GM21825 (cell line): ENCODE measurements around the gene OLFML3.
A peak's percentile ranks its signal among the peaks of the same experiment; 100 is the strongest.

Source experiments
- ATAC-seq: cut with Tn5 transposase; IDR thresholded peaks from one replicate; pipeline ENCODE4 v1.9.1; 2021; ENCODE audit warnings: mild to moderate bottlenecking, moderate library complexity; ENCODE audit not compliant: unreplicated experiment

OLFML3 gene, protein sequence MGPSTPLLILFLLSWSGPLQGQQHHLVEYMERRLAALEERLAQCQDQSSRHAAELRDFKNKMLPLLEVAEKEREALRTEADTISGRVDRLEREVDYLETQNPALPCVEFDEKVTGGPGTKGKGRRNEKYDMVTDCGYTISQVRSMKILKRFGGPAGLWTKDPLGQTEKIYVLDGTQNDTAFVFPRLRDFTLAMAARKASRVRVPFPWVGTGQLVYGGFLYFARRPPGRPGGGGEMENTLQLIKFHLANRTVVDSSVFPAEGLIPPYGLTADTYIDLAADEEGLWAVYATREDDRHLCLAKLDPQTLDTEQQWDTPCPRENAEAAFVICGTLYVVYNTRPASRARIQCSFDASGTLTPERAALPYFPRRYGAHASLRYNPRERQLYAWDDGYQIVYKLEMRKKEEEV

DNA sequence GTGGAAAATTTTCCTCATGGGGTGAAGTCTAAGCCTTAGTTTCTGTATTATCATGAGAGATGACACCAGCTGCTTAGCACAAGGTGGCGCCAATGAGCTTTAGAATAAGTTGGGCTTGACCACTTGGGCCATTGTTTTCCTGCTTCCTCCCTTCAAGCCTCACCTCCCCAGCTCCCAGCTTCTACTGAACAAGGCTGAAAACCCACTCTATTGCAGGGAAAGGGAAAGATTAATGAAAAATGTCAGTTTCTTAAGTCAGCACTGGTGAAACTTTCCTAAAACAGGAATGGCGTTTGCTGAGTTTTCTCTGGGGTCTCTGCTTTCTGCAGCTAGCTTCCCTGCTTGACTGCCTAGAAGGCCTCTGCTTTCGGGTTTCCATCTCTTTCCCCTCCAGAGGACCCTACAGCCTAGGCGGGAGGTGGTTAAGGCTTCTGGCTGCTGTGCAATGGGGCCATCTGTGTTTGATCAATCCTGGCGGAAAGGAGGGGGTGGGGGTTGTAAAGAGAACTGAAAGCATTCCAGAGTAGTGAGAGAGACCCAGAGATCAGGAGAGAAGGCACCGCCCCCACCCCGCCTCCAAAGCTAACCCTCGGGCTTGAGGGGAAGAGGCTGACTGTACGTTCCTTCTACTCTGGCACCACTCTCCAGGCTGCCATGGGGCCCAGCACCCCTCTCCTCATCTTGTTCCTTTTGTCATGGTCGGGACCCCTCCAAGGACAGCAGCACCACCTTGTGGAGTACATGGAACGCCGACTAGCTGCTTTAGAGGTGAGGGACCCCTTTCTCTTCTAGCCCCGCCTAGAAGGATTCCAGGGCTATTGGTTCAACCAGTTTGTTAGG, at the start of gene OLFML3:
OLFML3 (plus strand) TSS at position 612 of the 840 bp plus-strand sequence; CDS start at position 655, 43 bp downstream.
- no peak for ATAC-seq

DNA sequence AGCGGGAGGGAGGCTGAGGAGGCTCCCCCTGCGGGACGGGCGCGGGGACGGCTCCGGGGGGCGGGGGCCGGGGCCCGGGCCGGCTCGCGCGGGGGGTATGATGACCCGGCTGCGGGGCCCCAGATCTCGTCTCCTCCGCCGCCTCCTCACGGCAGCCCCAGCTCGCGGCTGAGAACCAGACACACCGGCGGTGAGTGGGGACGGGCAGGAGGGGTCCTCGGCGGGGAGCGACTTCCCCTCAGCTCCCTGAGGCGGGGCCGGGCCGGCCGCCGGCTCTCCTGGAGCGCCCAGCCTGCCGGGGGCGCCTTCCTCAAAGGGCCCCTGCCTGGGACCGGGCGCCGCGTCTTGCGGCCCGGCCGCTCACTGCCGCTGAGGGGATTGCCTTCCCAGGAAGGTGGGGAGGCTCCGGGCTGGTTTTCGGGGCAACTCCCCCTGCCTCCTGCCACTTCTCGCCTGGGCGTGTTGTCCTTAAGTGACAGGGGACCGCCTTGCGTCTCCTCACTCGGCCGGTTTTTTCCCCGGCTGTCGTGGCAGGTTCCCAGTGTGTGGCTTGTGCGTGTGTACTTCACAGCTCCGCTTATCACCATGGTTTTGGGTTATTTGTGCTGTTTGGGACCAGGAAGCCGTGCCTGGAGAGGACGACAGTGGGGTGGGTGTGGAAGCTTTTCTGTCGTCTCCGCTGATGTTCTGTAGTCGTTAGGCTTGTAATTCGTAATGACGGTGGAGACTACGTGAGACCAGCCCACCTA, 49.4 kb upstream of the OLFML3 start:
- peak; percentile 32 for ATAC-seq

DNA sequence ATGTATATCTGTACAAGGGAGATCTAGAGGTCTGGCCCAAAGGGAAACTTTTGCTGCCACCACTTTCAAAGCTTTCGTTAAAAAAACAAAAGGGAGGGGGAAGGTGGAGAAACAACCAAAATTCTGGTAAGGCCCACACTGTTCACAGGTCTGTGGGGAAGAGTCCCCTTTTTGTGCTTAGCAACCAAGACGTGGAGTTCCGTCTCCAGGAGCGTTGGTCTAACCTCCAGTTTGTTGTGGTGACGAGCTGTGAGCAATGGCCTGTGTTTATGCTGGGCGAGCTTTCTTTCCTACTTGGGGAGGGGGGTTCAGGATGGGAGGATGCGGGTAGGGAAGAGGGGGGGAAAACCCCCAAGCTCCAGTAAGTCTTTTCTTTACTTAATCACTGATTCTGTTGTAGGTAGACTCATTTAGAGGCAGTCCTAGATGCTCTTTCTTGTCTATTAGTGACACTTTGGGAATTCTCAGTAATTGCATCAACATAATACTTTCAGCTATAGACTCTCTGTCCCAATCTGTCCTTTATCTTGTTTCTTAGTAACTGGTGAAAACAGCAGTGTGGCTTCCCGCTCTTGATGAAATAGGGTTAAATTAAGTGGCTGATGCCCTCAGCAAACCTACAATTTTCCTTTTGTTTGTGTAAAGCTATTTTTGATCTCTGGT, 48.6 kb upstream of the OLFML3 start:
- ATAC-seq: peak; percentile 32

DNA sequence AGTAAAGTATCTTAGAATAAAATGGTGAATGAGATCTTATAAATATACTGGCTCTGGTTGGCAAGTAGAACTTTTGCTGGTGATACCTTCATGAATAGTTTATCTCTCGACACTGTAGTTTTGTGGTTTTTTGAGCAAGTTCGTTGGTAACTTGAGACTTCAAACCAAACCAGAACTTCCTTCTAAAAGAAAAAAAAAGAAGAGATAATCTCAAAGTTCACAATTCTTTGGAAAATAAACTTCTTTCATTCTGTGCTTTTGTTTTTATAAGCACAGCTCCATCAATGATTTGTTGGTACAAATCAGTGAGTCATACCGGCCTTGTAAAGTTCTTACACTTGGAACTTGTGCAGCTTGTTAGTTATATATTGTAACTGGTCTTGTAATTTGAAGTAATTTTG, 47.8 kb upstream of the OLFML3 start:
- ATAC-seq: no peak

DNA sequence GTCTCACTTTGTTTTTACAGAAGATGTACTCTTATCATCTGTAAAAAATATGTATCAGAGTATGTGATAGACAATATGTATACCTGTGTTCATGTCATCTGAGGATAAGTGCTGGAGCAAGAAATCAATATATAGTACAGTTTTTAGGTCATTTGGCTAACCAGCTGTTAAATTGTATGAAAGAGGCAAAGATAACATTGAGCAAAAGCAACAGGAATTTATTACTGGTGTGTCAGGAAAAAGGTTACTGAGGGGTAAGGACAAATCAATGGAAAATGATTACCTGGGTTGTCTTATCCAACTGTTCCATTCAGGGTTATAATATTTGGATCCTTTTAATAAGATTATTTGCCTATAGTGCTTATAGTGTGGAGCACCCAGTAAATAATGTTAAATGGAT, 45.3 kb upstream of the OLFML3 start:
- ATAC-seq: no peak

DNA sequence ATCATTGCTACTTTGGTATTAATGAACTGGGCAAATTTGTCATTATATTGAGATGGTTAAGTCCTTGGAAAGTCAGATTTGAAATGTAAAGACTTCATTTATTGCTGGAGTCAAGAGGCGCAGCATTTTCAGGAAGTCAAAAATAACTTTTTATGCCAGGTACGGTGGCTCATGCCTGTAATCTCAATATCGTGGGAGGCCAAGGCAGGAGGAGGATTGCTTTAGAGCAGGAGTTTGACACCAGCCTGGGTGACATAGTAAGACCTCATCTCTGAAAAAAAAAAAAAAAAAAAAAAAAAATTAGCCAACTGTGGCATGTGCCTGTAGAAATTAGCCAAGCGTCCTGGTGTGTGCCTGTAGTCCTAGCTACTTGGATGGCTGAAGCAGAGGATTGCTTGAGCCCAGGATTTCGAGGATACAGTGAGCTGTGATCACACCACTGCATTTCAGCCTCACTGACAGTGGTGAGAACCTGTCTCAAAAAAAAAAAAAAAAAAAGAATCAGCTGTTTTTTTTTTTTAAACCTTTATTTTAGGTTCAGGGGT, 44.7 kb upstream of the OLFML3 start:
- no peak for ATAC-seq

DNA sequence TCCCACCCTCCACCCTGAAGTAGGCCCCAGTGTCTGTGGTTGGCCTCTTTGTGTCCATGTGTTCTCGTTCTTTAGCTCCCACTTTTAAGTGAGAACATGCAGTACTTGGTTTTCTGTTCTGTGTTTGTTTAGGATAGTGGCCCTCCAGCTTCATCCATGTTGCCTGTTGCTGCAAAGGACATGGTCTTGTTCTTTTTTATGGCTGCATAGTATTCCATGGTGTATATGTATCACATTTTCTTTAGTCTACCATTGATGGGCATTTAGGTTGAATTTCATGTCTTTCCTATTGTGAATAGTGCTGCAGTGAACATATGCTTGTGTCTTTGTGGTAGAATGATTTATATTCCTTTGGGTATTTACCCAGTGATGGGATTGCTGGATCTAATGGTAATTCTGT, 44.1 kb upstream of the OLFML3 start:
- ATAC-seq: no peak

DNA sequence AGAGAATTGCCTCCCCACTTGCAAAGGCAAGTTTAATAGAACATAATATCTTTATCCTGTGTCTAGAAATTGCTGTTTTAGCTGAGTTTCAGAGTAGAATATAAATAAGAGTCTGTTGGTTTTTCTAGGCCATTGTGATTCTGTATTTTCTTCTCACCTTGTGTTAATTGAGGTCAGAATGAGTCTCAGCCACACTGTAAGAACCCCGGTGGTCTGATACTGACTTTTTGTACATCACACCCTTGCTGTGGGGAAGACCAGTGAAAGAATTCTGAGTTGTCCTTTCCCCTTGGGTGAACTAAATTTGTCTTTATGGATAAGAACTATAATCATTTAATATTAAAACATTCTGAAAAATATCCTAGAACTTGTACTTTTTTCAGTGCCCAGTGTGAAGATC, 43.3 kb upstream of the OLFML3 start:
- ATAC-seq: no peak

DNA sequence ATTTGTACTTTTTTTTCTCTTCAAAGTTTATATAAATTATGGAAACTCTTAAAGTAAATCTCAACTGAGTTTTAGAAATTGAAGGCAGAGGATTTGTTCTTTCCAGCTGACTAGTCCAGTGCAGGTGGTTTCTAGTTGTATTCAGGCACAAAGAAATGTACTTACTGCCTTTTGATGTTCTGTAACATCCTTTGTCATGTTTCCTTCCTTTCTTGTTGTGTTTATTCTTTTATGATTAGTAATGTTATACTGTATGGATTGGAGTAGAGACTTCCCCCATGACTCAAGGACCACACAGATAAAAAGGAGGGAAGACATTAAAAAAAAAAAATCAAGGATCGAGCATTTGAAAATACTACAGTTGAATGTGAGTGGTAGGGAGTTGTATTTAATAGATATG, 42.1 kb upstream of the OLFML3 start:
- ATAC-seq: no peak

DNA sequence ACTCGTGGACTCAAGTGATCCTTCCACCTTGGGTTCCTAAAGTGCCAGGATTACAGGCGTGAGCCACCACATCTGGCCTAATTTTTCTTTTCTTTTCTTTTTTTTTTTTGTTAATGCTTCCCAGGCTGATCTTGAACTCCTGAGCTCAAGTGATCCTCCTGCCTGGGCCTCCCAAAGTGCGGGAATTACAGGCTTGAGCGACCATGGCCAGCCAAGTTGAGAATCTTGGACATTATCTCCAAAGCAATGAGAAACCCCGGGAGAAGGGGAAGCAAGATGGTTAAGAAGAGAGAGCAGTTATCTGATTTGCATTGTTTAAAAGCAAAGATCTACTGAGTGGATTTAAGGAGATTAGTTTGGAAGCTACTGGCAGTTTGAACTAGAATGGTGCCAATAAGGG, 41.1 kb upstream of the OLFML3 start:
- ATAC-seq: no peak

DNA sequence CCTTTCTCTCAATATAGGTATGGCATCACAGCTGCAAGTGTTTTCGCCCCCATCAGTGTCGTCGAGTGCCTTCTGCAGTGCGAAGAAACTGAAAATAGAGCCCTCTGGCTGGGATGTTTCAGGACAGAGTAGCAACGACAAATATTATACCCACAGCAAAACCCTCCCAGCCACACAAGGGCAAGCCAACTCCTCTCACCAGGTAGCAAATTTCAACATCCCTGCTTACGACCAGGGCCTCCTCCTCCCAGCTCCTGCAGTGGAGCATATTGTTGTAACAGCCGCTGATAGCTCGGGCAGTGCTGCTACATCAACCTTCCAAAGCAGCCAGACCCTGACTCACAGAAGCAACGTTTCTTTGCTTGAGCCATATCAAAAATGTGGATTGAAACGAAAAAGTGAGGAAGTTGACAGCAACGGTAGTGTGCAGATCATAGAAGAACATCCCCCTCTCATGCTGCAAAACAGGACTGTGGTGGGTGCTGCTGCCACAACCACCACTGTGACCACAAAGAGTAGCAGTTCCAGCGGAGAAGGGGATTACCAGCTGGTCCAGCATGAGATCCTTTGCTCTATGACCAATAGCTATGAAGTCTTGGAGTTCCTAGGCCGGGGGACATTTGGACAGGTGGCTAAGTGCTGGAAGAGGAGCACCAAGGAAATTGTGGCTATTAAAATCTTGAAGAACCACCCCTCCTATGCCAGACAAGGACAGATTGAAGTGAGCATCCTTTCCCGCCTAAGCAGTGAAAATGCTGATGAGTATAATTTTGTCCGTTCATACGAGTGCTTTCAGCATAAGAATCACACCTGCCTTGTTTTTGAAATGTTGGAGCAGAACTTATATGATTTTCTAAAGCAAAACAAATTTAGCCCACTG, 38.7 kb upstream of the OLFML3 start:
- ATAC-seq: peak; percentile 63

DNA sequence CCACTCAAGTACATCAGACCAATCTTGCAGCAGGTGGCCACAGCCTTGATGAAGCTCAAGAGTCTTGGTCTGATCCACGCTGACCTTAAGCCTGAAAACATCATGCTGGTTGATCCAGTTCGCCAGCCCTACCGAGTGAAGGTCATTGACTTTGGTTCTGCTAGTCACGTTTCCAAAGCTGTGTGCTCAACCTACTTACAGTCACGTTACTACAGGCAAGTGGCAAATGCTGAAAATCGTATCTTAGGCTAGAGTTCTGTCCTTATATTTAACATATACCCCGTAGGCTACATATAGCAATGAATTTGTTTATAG, 38.1 kb upstream of the OLFML3 start:
- ATAC-seq: peak; percentile 21

DNA sequence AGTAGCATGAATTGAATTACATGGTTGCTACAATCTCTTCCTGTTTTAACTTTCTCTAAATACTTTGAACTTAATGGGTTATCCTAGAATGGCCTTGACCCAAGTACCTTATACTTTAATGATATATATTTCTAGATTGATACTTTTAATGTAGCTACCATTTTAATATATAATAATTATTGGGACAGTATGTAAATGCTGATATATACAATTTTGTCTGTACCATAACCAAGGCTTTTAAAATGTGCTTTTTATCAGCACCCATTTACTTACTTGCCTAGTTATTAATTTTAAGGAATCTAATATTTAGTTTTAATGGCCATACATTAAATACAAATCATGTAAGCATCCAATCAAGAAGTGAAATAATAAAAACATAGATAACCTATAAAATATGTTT, 36.7 kb upstream of the OLFML3 start:
- no peak for ATAC-seq

DNA sequence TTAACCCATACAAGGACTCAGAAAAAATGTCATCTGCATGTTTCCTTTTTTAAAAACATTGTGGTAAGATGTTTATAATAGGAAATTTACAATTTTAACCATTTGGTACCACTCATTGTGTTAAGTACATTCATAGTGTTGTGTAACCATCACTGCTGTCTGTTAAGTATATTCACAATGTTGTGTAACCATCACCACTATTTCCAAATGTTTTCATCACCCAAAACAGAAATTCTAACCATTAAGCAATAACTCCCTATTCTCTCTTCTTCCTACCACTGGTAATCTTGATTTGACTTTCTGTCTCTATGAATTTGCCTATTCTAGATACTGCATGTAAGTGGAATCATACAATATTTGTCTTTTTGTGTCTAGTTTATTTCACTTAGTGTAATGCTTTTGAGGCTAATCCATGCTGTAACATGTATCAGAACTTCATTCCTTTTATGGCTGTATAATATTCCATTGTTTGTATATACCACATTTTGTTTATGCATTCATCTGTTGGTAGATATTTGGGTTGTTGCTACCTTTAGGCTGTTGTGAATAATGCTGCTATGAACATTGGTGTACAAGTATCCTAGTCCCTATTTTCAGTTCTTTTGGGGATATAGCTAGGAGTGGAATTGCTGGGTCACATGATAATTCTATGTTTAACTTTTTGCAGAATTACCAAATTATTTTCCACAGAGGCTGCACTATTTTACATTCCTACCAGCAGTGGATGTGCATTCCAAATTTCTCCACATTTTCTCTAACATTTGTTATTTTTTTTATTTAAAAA, 36.1 kb upstream of the OLFML3 start:
- ATAC-seq: no peak

DNA sequence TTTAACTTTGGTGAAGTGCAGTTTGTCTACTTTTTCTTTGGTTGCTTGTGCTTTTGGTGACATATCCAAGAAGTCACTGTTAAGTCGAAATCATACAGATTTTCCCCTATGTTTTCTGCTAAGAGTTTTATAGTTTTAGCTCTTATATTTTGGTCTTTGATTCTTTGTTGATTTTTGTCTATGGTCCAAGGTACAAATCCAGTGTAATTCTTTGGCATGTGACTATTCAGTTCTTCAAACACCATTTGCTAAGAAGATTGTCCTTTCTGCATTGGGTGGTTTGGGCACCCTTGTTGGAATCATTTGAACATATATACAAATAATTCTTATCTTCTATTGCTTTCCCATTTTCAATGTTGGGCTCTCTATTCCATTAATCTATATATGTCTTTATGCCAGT, 33.9 kb upstream of the OLFML3 start:
- ATAC-seq: no peak

DNA sequence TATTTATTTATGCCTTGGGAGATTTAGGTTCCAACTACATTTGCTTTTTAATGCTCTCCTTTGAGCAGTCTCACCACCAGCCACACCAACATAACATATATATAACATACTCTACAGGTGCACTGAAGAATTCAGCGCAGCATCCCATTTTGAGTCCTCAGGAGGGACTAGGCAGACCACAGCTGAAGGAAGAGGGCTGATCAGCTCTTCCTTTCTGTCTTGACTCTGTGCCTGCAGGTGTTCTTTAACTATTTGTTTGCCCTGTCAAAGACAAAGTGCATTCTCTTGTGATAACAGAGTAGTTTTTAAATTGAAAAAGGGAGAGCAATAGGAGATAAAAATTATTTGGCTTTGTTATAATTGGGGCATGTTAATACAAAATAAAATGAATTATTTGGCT, 33.2 kb upstream of the OLFML3 start:
- no peak for ATAC-seq

DNA sequence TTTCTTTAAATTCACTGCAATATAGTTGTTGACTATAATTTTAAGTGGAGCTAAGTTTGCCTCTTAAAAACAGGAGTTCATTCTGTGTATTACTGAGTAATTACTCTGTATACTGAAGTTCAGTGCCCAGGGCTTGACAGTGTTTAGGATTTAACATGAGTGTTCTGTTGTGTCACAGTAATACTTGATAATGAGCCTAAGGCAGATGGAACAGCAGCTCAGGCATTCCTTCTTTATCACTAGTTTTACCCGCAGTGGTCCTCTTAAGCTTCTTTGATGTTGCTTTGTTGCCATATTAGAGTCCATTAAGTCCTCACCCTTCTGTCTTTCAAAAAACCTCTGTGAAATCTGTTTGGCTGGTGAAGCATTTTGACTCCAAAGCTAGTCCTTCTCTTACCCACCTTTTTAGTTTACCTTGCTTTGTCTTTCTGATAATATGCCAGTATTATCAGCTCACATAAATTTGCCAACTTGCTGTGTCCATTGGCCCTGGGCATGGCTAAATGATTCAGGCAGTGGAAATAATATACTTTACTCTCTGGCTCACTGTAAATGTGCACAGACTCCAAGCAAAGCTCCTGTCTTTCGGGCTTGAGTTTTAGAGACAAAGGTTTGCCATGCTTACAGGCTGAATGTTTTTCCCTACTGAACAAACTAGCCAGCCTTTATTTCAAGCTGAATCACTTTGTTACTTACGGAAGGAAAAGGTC, 32.4 kb upstream of the OLFML3 start:
- ATAC-seq: no peak

DNA sequence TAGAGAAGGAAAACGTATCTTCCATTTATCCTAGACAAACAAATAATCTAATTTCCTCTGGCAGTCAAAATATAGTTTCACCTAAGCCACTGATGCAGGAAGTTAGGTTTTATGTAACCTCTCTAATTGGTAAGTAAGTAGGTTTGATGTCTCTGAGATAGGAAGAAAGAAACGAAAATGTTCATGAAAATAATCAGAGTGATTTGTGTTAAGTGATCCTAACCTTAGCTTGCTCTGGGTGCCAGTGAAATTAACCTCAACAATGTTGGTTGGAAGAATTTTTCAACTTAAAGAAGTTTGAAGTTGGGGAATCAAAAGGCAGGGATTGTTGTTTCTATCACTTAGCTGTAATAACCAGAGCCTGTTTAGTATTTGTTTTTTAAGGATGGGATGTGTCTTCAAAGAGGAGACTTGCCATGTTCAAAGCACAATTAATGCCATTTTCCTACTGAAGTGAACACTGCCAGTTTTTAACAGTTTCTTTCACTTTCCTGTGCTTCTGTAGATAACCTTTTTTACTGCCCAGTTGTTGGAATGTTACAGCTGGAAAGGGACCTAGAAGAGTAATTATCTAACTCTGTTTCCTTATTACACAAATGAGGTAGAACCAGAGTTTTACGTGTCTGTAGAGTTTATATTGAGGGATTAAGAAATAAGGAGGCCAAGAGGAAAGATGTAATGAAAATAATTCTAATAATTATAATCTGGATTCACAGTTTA, 31.7 kb upstream of the OLFML3 start:
- ATAC-seq: no peak
